SH-SY5Y (cell line): ENCODE measurements around the gene PLEKHA7.

Experiments
- GATA2 ChIP-seq: IDR thresholded peaks from 2 replicates; pipeline ENCODE4 v1.6.1; 2011; ENCODE audit warnings: mild to moderate bottlenecking, low read depth, low read length
- GATA3 ChIP-seq: IDR thresholded peaks from 2 replicates; pipeline ENCODE4 v1.6.1; 2011; ENCODE audit warnings: low read depth, mild to moderate bottlenecking, low read length, moderate library complexity

- TF ChIP-seq GATA2 (no peak), GATA3 (no peak)
Measured at GRCh38 chr11:16879690-16880089, 134.5 kb downstream of the PLEKHA7 start.
